SK-N-MC (cell line): ENCODE measurements around the gene DSCAM.

Experiments used
- DNase-seq: peaks from one replicate; pipeline ENCODE4 v3.0.0-alpha.2; 2011; ENCODE audit warnings: low read depth, low spot score
- H3K27ac ChIP-seq: fragments of 200-600 bp; sonication (generic); 2 replicates; pipeline ENCODE4 v1.5.1; 2016; ENCODE audit warnings: mixed run types
- H3K36me3 ChIP-seq: fragments of 200-600 bp; sonication (generic); 2 replicates; pipeline ENCODE4 v1.6.1; 2017; ENCODE audit warnings: antibody characterized with exemption, low read length, mixed read lengths; ENCODE audit not compliant: insufficient read depth
- H3K4me3 ChIP-seq: fragments of 200-600 bp; sonication (generic); 2 replicates; pipeline ENCODE4 v1.5.1; 2016
- H3K9ac ChIP-seq: fragments of 200-600 bp; sonication (generic); 2 replicates; pipeline ENCODE4 v1.8.0; 2017; ENCODE audit warnings: mixed run types, mixed read lengths; ENCODE audit not compliant: insufficient read length
- H3K9me3 ChIP-seq: fragments of 200-600 bp; sonication (generic); 2 replicates; pipeline ENCODE4 v1.6.1; 2017; ENCODE audit warnings: low read depth, mild to moderate bottlenecking, antibody characterized with exemption, low read length, moderate library complexity, mixed read lengths
- EZH2 ChIP-seq: fragments of 200-600 bp; sonication (generic); IDR thresholded peaks from one replicate; pipeline ENCODE4 v1.6.1; 2017; ENCODE audit warnings: antibody characterized with exemption
- FOXP2 ChIP-seq: optimal IDR thresholded peaks from 2 replicates; pipeline ENCODE3; 2011; ENCODE audit warnings: mild to moderate bottlenecking, moderate library complexity; ENCODE audit not compliant: insufficient read depth; ENCODE audit errors: extremely low read length, control extremely low read depth
- POLR2AphosphoS5 ChIP-seq: IDR thresholded peaks from 2 replicates; pipeline ENCODE4 v1.6.1; 2012; ENCODE audit warnings: mild to moderate bottlenecking, low read depth, low read length, borderline replicate concordance

The DSCAM gene

GRCh38 chr21:40146216-40146837 lies 700.6 kb downstream of the DSCAM start:
- no peak for DNase-seq
- no peaks in the 10 kb centered on the region for H3K36me3 ChIP-seq
- TF ChIP-seq POLR2AphosphoS5 (no peak), FOXP2 (no peak), EZH2 (no peak)
- H3K9me3 ChIP-seq, result no peaks in the 10 kb centered on the region
- no peak overlapping the region for H3K4me3 ChIP-seq
- H3K9ac ChIP-seq, result no peak overlapping the region
- no peak overlapping the region for H3K27ac ChIP-seq

- TF ChIP-seq FOXP2 (no peak), EZH2 (no peak), POLR2AphosphoS5 (no peak)
- Histone ChIP-seq H3K36me3 (no peaks in the 10 kb centered on the region), H3K4me3 (no peak overlapping the region), H3K9me3 (no peaks in the 10 kb centered on the region), H3K27ac (no peak overlapping the region), H3K9ac (no peak overlapping the region)
- DNase-seq, result peak; percentile 32
Observed at GRCh38 chr21:40143822-40144525, 703.0 kb downstream of the DSCAM start.

- TF ChIP-seq POLR2AphosphoS5 (no peak), FOXP2 (no peak), EZH2 (no peak)
- H3K36me3 ChIP-seq, result no peaks in the 10 kb centered on the region
- H3K27ac ChIP-seq, result no peak overlapping the region
- DNase-seq, result no peak
- no peak overlapping the region for H3K4me3 ChIP-seq
- H3K9ac ChIP-seq, result no peak overlapping the region
- H3K9me3 ChIP-seq, result no peaks in the 10 kb centered on the region
Observed at GRCh38 chr21:40141621-40142020, 705.3 kb downstream of the DSCAM start.

- no peak for TF ChIP-seq FOXP2
- no peak for TF ChIP-seq EZH2
- no peak for TF ChIP-seq POLR2AphosphoS5
- DNase-seq, result no peak
- no peak overlapping the region for H3K4me3 ChIP-seq
Observed at GRCh38 chr21:40140675-40141074, 706.3 kb downstream of the DSCAM start.

GRCh38 chr21:40139636-40140035 lies 707.3 kb downstream of the DSCAM start:
- TF ChIP-seq FOXP2, result no peak
- no peak for TF ChIP-seq POLR2AphosphoS5
- TF ChIP-seq EZH2, result no peak
- no peak for DNase-seq
- no peak overlapping the region for H3K4me3 ChIP-seq
- H3K36me3 ChIP-seq, result no peaks in the 10 kb centered on the region
- no peak overlapping the region for H3K27ac ChIP-seq
- H3K9me3 ChIP-seq, result no peaks in the 10 kb centered on the region
- H3K9ac ChIP-seq, result no peak overlapping the region

More at GRCh38 chr21:40140675-40141074, 706.3 kb downstream of the DSCAM start:
- H3K9me3 ChIP-seq, result no peaks in the 10 kb centered on the region
- no peak overlapping the region for H3K9ac ChIP-seq
- no peak overlapping the region for H3K27ac ChIP-seq
- H3K36me3 ChIP-seq, result no peaks in the 10 kb centered on the region

GRCh38 chr21:40136571-40136970 lies 710.4 kb downstream of the DSCAM start:
- no peaks in the 10 kb centered on the region for H3K9me3 ChIP-seq
- H3K9ac ChIP-seq, result no peak overlapping the region
- H3K36me3 ChIP-seq, result no peaks in the 10 kb centered on the region
- DNase-seq, result no peak
- no peak overlapping the region for H3K27ac ChIP-seq
- H3K4me3 ChIP-seq, result no peak overlapping the region
- TF ChIP-seq POLR2AphosphoS5, result no peak

- Histone ChIP-seq H3K36me3 (no peaks in the 10 kb centered on the region), H3K4me3 (no peak overlapping the region), H3K9me3 (no peaks in the 10 kb centered on the region), H3K9ac (no peak overlapping the region), H3K27ac (no peak overlapping the region)
- no peak for TF ChIP-seq EZH2
- TF ChIP-seq FOXP2, result no peak
- TF ChIP-seq POLR2AphosphoS5, result no peak
- DNase-seq, result no peak
Observed at GRCh38 chr21:40134731-40135492, 712.0 kb downstream of the DSCAM start.

- TF ChIP-seq FOXP2 (no peak), EZH2 (no peak), POLR2AphosphoS5 (no peak)
- Histone ChIP-seq H3K27ac (no peak overlapping the region), H3K4me3 (no peak overlapping the region), H3K36me3 (no peaks in the 10 kb centered on the region), H3K9me3 (no peaks in the 10 kb centered on the region), H3K9ac (no peak overlapping the region)
- no peak for DNase-seq
Observed at GRCh38 chr21:40130476-40130875, 716.5 kb downstream of the DSCAM start.
